ENCODE results near the gene FILIP1L.

DNA sequence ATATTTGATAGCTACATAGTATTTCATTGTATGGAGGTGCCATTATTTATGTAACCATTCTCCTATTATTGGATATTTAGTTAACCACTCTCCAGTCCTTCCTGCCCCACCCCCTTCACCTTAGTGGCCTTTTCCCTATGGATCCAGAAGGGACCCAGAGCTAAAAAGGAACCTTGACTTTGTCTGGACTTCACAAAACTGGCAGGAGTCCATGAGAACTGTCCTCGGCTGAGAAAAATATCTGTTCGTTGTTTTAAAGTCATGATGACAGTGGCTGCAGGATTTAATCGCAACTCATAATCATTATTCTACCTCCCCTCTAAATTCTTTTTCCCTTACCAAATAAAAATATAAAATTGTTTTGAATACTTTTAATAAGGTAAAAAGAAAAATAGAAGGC lies 166.9 kb downstream of the FILIP1L start:
- TF ChIP-seq CTCF (IDR thresholded peaks at IDR 0.05) (no peak), POLR2A (IDR thresholded peaks at IDR 0.05) (no peak)

All from adrenal gland (tissue), 5 donors.